GM19467 (cell line): ENCODE results near the gene TSPAN6.

ENCODE experiments used
- ATAC-seq: cut with Tn5 transposase; IDR thresholded peaks from one replicate; pipeline ENCODE4 v1.9.1; 2021; ENCODE audit warnings: mild to moderate bottlenecking, moderate library complexity; ENCODE audit not compliant: unreplicated experiment

TSPAN6 gene

GRCh38 chrX:100591256-100592051 lies 45.2 kb downstream of the TSPAN6 start:
- no peak for ATAC-seq

- ATAC-seq: no peak
Observed at GRCh38 chrX:100587861-100588260, 48.7 kb downstream of the TSPAN6 start.

- no peak for ATAC-seq
Observed at GRCh38 chrX:100586747-100587146, 49.9 kb downstream of the TSPAN6 start.

- ATAC-seq: no peak
Observed at GRCh38 chrX:100584611-100585010, 52.0 kb downstream of the TSPAN6 start, which contains the start of gene TNMD. TSS of gene TNMD (plus strand) at chrX:100584936. CDS start at chrX:100585019, 83 bp downstream.
